OCI-LY7 (cell line): ENCODE results near the gene ASIP. TPM values are rescaled to one million over a fixed set of nuclear protein-coding genes. Genes with fewer than 3 reads are reported as not detected.

Experiments
- BruUV-seq: library from RNA; stranded (reverse); fragments of 400-500 nt; replicated peaks from 2 replicates; lab custom pipeline; 2021; lab: Mats Ljungman, UMichigan
- CTCF ChIA-PET: fragments of 300-600 bp; sonication (Branson Sonifier 250); formaldehyde crosslinking; loops from one replicate; lab custom pipeline; 2022; ENCODE audit warnings: antibody characterized with exemption; ENCODE audit not compliant: unreplicated experiment; lab: Charles Lee
- POLR2A ChIA-PET: fragments of 300-600 bp; sonication (Branson Sonifier 250); formaldehyde crosslinking; loops from one replicate; lab custom pipeline; 2022; ENCODE audit warnings: antibody characterized with exemption; lab: Charles Lee
- DNase-seq: peaks from one replicate; pipeline ENCODE4 v3.0.0-alpha.2; 2015; ENCODE audit warnings: low spot score
- H2AFZ ChIP-seq: fragments of 200-600 bp; sonication (generic), shearing (Covaris generic); 2 replicates; pipeline ENCODE4 v1.6.1; 2014; ENCODE audit warnings: mild to moderate bottlenecking, antibody characterized with exemption, low read length, moderate library complexity
- H3K27ac ChIP-seq: fragments of 200-600 bp; sonication (generic); 2 replicates; pipeline ENCODE4 v1.5.1; 2014; ENCODE audit warnings: mixed run types, low read depth, mild to moderate bottlenecking, moderate library complexity, low read length, inconsistent platforms; ENCODE audit not compliant: poor library complexity, severe bottlenecking
- H3K36me3 ChIP-seq: fragments of 200-600 bp; sonication (generic); 2 replicates; pipeline ENCODE4 v1.6.1; 2014; ENCODE audit warnings: mild to moderate bottlenecking, antibody characterized with exemption, low read length, moderate library complexity, mixed read lengths; ENCODE audit not compliant: insufficient read depth
- H3K4me1 ChIP-seq: fragments of 200-600 bp; sonication (generic); 2 replicates; pipeline ENCODE4 v1.5.1; 2014; ENCODE audit warnings: mild to moderate bottlenecking, low read length; ENCODE audit not compliant: insufficient read depth, poor library complexity, severe bottlenecking
- H3K4me2 ChIP-seq: fragments of 200-600 bp; sonication (generic); 2 replicates; pipeline ENCODE4 v1.6.1; 2014; ENCODE audit warnings: mild to moderate bottlenecking, low read length
- H3K4me3 ChIP-seq: fragments of 200-600 bp; sonication (generic); 2 replicates; pipeline ENCODE4 v1.5.1; 2014; ENCODE audit warnings: mild to moderate bottlenecking, low read depth, low read length; ENCODE audit not compliant: poor library complexity, severe bottlenecking
- H3K79me2 ChIP-seq: fragments of 200-600 bp; sonication (generic); 2 replicates; pipeline ENCODE4 v1.6.1; 2016; ENCODE audit warnings: low read depth, mild to moderate bottlenecking, low read length, moderate library complexity, mixed read lengths; ENCODE audit not compliant: insufficient read depth
- H3K9me2 ChIP-seq: fragments of 200-600 bp; sonication (generic); 2 replicates; pipeline ENCODE4 v1.6.1; 2016; ENCODE audit warnings: mild to moderate bottlenecking, low read length, mixed read lengths; ENCODE audit not compliant: insufficient read depth
- H3K9me3 ChIP-seq: fragments of 200-600 bp; sonication (generic); 2 replicates; pipeline ENCODE4 v1.6.1; 2014; ENCODE audit warnings: mild to moderate bottlenecking, mixed run types, low read length, mixed read lengths
- H4K20me1 ChIP-seq: fragments of 200-600 bp; sonication (generic); 2 replicates; pipeline ENCODE4 v1.6.1; 2014; ENCODE audit warnings: mild to moderate bottlenecking, antibody characterized with exemption, low read length, moderate library complexity, mixed read lengths; ENCODE audit not compliant: insufficient read depth
- EZH2phosphoT487 ChIP-seq: fragments of 200-600 bp; sonication (generic); IDR thresholded peaks from 2 replicates; pipeline ENCODE4 v1.6.1; 2018; ENCODE audit warnings: low read depth, borderline replicate concordance, mild to moderate bottlenecking, mixed run types, antibody characterized with exemption, low read length, moderate library complexity, mixed read lengths
- intact Hi-C: fragments of 100-400 bp; cut with micrococcal nuclease; formaldehyde crosslinking; loops from one replicate; pipeline ENCODE4 v1.10.0; 2022; ENCODE audit not compliant: unreplicated experiment
- total RNA-seq, 2 experiments: library from RNA; depleted of rRNA in 1 of 2; stranded (reverse); fragments of >200 nt in 1 of 2; shearing (Covaris generic) in 1 of 2; gene quantifications; 2 replicates each; pipeline ENCODE4 v1.2.3, GENCODE V29; 2014 to 2022
- TF ChIP-seq, protein P1 (sequence below): fragments of 200-600 bp; sonication (generic); conservative IDR thresholded peaks from 2 replicates; pipeline ENCODE4 v1.5.1; 2014; ENCODE audit warnings: mild to moderate bottlenecking, antibody characterized with exemption, low read length, moderate library complexity, mixed read lengths

ASIP gene
- total RNA-seq, 2 experiments from 2014 or later = 0.32 to 0.82 TPM

DNA sequence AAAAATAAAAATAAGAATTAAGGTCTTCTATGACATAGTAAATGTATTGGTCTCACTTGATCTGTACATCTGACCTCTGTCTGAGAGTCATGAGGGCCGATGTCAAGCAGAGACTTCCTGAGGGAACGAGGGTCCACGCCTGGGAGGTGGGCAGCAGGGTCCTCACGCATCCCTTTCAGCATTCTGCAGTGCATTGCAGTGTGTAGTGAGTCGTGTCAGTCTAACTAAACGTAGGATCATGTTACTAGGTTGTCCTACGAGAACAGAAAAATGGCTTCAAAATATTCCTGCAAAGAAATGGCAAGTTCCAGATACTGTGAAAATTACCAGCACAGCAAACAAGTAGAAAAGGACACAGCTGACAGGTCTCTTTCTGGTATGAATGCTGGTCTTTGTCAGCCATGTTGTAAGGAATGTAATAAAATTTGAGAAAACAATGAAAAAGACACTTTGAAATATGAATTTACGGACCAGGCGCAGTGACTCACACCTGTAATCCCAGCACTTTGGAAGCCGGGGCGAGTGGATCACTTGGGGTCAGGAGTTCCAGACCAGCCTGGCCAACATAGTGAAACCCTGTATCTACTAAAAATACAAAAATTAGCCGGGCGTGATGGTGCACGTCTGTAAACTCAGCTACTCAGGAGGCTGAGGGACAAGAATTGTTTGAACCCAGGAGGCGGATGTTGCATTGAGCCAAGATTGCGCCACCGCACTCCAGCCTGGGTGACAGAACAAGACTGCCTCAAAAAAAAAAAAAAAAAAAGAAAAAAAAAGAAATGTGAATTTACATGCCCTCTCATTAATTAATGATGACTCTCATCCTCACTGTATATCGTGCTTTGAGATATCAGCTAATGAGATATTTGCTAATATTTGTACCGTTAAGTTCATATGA is 64.4 kb downstream of the ASIP start:
- no peak overlapping the region for H3K4me2 ChIP-seq
- H3K4me1 ChIP-seq = peaks cover 23% of the 10 kb centered on the region
- H2AFZ ChIP-seq = no peak overlapping the region
- TF ChIP-seq, protein P1, sequence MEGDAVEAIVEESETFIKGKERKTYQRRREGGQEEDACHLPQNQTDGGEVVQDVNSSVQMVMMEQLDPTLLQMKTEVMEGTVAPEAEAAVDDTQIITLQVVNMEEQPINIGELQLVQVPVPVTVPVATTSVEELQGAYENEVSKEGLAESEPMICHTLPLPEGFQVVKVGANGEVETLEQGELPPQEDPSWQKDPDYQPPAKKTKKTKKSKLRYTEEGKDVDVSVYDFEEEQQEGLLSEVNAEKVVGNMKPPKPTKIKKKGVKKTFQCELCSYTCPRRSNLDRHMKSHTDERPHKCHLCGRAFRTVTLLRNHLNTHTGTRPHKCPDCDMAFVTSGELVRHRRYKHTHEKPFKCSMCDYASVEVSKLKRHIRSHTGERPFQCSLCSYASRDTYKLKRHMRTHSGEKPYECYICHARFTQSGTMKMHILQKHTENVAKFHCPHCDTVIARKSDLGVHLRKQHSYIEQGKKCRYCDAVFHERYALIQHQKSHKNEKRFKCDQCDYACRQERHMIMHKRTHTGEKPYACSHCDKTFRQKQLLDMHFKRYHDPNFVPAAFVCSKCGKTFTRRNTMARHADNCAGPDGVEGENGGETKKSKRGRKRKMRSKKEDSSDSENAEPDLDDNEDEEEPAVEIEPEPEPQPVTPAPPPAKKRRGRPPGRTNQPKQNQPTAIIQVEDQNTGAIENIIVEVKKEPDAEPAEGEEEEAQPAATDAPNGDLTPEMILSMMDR = no peak
- TF ChIP-seq EZH2phosphoT487 = no peak
- peaks cover 22% of the 10 kb centered on the region for H3K79me2 ChIP-seq
- peaks cover 12% of the 10 kb centered on the region for H3K36me3 ChIP-seq
- no TSS peak for BruUV-seq
- intact Hi-C loops = no loop called here
- no peaks in the 10 kb centered on the region for H3K9me2 ChIP-seq
- CTCF ChIA-PET = no interaction called here
- no peak overlapping the region for H3K4me3 ChIP-seq
- POLR2A ChIA-PET = no interaction called here
- H4K20me1 ChIP-seq = peaks cover 5% of the 10 kb centered on the region; the same call in 1 of the 2 replicates
- H3K9me3 ChIP-seq = no peaks in the 10 kb centered on the region
- H3K27ac ChIP-seq = no peak overlapping the region
- DNase-seq = no peak

DNA sequence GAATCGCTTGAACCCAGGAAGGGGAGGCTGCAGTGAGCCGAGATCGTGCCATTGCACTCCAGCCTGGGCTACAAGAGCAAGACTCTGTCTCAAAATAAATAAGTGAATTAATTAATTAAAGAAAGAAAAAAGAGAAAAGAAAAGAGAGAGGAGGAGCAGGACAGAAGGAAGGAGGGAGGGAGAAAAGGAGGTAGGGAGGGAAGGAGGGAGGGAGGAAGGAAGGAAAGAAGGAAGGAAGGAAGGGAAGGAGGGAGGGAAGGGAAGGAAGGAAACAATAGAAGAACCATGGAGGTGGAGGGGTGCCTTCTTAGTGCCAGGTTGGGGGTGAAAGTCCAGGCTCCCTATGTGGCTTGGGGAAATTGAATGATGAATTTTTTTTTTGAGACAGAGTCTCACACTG is 68.5 kb downstream of the ASIP start:
- no peak for DNase-seq
- CTCF ChIA-PET = no interaction called here
- no TSS peak for BruUV-seq
- H3K36me3 ChIP-seq = no peaks in the 10 kb centered on the region
- TF ChIP-seq, protein P1 = no peak
- no peak for TF ChIP-seq EZH2phosphoT487
- H2AFZ ChIP-seq = no peak overlapping the region
- H3K79me2 ChIP-seq = no peaks in the 10 kb centered on the region
- no peak overlapping the region for H3K4me2 ChIP-seq
- no peaks in the 10 kb centered on the region for H3K9me2 ChIP-seq
- no peak overlapping the region for H3K27ac ChIP-seq
- POLR2A ChIA-PET = no interaction called here
- H3K4me1 ChIP-seq = no peaks in the 10 kb centered on the region
- H3K9me3 ChIP-seq = no peaks in the 10 kb centered on the region
- H4K20me1 ChIP-seq = no peaks in the 10 kb centered on the region
- intact Hi-C loops = loop anchor here (1.0 to 5.0 kb wide), 2 partner anchors 98 to 119 kb away; no protein-coding TSS in a partner anchor
- H3K4me3 ChIP-seq = no peak overlapping the region
